Fibroblast of lung (primary cell): ENCODE measurements around the gene GK. TPM values are rescaled to one million over a fixed set of nuclear protein-coding genes. Genes with fewer than 3 reads are reported as not detected.

Experiments used
- DNase-seq, 2 donors: peaks; one replicate each; pipeline versions ENCODE4 v3.0.0 to v3.0.0-alpha.2; 2010; ENCODE audit warnings: low read depth in 2 of 2
- H2AFZ ChIP-seq: 2 replicates; pipeline ENCODE4 v1.5.1; 2012; ENCODE audit warnings: low read length, control low read depth, inconsistent platforms
- H3K27ac ChIP-seq: 2 replicates; pipeline ENCODE4 v1.5.1; 2011; ENCODE audit warnings: low read length, control low read depth; ENCODE audit not compliant: insufficient read depth
- H3K27me3 ChIP-seq: 2 replicates; pipeline ENCODE4 v1.5.1; 2011; ENCODE audit warnings: mild to moderate bottlenecking, low read length; ENCODE audit not compliant: control insufficient read depth, insufficient read depth
- H3K36me3 ChIP-seq: 2 replicates; pipeline ENCODE4 v1.5.1; 2011; ENCODE audit warnings: low read length; ENCODE audit not compliant: control insufficient read depth, insufficient read depth
- H3K4me1 ChIP-seq: 2 replicates; pipeline ENCODE4 v1.5.1; 2011; ENCODE audit warnings: low read length; ENCODE audit not compliant: control insufficient read depth, insufficient read depth; ENCODE audit errors: extremely low read depth
- H3K4me2 ChIP-seq: 2 replicates; pipeline ENCODE4 v1.5.1; 2011; ENCODE audit warnings: low read length, control low read depth; ENCODE audit not compliant: insufficient read depth; ENCODE audit errors: extremely low read depth
- H3K4me3 ChIP-seq, 4 experiments: fragments of 200-600 bp in 1 of 4; sonication (generic) in 1 of 4; replicated peaks in 1 of 4; 2 replicates each; pipeline ENCODE4 v1.5.1; 2011 to 2016; ENCODE audit warnings: low read length in 4 of 4, low read depth in 3 of 4, mild to moderate bottlenecking in 3 of 4, control low read depth in 2 of 4, inconsistent platforms in 1 of 4, mixed read lengths in 1 of 4; ENCODE audit not compliant: insufficient read depth in 1 of 4; ENCODE audit errors: control extremely low read depth in 1 of 4
- H3K79me2 ChIP-seq: 2 replicates; pipeline ENCODE4 v1.5.1; 2012; ENCODE audit warnings: mild to moderate bottlenecking, low read length, inconsistent platforms; ENCODE audit not compliant: control insufficient read depth, insufficient read depth
- H3K9ac ChIP-seq: 2 replicates; pipeline ENCODE4 v1.5.1; 2011; ENCODE audit warnings: mild to moderate bottlenecking, low read length, control low read depth; ENCODE audit not compliant: insufficient read depth
- H3K9me3 ChIP-seq: 2 replicates; pipeline ENCODE4 v1.5.1; 2012; ENCODE audit warnings: low read depth, low read length; ENCODE audit not compliant: control insufficient read depth, insufficient read depth
- H4K20me1 ChIP-seq: 2 replicates; pipeline ENCODE4 v1.5.1; 2011; ENCODE audit warnings: low read length; ENCODE audit not compliant: control insufficient read depth, insufficient read depth; ENCODE audit errors: extremely low read depth
- EZH2 ChIP-seq: IDR thresholded peaks from 2 replicates; pipeline ENCODE4 v1.5.1; 2012; ENCODE audit warnings: low read length, control low read depth, mild to moderate bottlenecking; ENCODE audit errors: missing control alignments
- polyA plus RNA-seq, 2 donors: library from polyadenylated mRNA; depleted of rRNA in 1 of 2; stranded (reverse) in 1 of 2; unstranded in 1 of 2; fragments of >200 nt; gene quantifications; 2 replicates each; pipeline ENCODE4 v1.2.1, GENCODE V29; 2011 to 2012; ENCODE audit warnings: missing spikeins in 1 of 2
- total RNA-seq: library from RNA; depleted of rRNA; stranded (reverse); fragments of >200 nt; gene quantifications from 2 replicates; pipeline ENCODE4 v1.2.1, GENCODE V29; 2014
- TF ChIP-seq, protein P1 (sequence below), 2 donors: IDR thresholded peaks in 1 of 2; conservative IDR thresholded peaks in 1 of 2; 1 replicate in 1 of 2; 2 replicates in 1 of 2; pipeline ENCODE4 v1.5.1; 2011 to 2012; ENCODE audit warnings: low read length in 2 of 2, control low read depth in 1 of 2, inconsistent platforms in 1 of 2, low read depth in 1 of 2, mild to moderate bottlenecking in 1 of 2

GK gene
- total and polyA plus RNA-seq, 2 donors (not counting 1 experiment from before 2014, with no cell fraction given), result 11.9 to 44.4 TPM

DNA sequence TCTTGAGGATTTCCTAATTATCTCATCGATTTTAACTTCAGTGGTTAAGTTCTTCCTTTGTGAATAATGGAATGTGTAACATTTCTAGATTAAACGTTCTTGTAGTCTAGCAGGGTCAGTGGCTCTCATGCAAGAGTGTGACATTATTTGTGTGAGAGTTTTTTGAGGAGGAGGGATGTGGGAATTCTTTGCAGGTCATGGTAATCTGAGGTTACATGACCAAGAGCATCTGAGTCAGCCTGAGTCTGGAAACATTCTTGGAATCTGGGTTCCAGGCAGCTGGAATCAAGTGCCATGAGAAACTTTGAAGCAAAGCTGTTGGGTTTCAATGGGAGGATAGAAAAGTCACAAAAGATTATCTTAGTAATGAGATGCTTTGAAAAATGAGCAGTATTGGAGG, 49.5 kb downstream of the GK start:
- peak overlapping the region; percentile 8 for H3K27ac ChIP-seq
- H3K9ac ChIP-seq, result no peak overlapping the region
- TF ChIP-seq EZH2, result no peak
- TF ChIP-seq, protein P1, sequence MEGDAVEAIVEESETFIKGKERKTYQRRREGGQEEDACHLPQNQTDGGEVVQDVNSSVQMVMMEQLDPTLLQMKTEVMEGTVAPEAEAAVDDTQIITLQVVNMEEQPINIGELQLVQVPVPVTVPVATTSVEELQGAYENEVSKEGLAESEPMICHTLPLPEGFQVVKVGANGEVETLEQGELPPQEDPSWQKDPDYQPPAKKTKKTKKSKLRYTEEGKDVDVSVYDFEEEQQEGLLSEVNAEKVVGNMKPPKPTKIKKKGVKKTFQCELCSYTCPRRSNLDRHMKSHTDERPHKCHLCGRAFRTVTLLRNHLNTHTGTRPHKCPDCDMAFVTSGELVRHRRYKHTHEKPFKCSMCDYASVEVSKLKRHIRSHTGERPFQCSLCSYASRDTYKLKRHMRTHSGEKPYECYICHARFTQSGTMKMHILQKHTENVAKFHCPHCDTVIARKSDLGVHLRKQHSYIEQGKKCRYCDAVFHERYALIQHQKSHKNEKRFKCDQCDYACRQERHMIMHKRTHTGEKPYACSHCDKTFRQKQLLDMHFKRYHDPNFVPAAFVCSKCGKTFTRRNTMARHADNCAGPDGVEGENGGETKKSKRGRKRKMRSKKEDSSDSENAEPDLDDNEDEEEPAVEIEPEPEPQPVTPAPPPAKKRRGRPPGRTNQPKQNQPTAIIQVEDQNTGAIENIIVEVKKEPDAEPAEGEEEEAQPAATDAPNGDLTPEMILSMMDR (conservative IDR thresholded peaks at IDR 0.05 in 1 of 2, IDR thresholded peaks at IDR 0.05 in 1 of 2; ENCODE audit: low read depth in 1 of 2, low read length in 2 of 2), result no peak
- no peaks in the 10 kb centered on the region for H3K79me2 ChIP-seq
- no peaks in the 10 kb centered on the region for H3K4me1 ChIP-seq
- no peaks in the 10 kb centered on the region for H3K9me3 ChIP-seq
- H4K20me1 ChIP-seq, result no peaks in the 10 kb centered on the region
- H3K27me3 ChIP-seq, result no peaks in the 10 kb centered on the region
- DNase-seq, result peak; percentile 71 to 80
- no peak overlapping the region for H3K4me3 ChIP-seq
- no peak overlapping the region for H2AFZ ChIP-seq
- no peaks in the 10 kb centered on the region for H3K36me3 ChIP-seq
- no peak overlapping the region for H3K4me2 ChIP-seq

DNA sequence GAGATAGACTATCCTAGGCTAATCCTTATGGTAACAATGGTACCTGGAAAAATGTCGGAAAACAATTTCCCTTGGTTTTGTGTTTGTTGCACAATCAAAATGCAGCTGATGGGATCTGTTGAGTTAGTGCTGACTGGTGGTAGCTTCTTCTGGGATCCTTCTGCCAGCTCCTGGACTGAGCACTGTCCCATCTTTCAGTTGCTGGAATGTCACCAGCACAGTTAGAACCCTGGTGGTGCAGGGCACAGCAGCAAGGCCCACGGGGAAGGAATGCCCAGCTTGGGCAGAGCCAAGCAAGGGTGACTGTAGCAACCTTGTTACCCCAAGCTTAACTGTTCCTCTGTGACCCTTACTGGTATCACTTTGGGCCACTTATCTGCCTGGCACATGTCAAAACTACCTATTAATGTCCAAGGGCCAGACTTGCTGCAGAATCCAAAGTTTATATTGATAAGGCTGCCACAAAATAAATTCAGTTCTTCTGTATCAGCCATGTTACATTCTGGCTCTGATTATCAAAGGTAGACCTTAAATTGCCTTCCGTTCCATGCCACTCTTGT, 53.1 kb downstream of the GK start:
- no peak for TF ChIP-seq EZH2
- TF ChIP-seq, protein P1 (conservative IDR thresholded peaks at IDR 0.05 in 1 of 2, IDR thresholded peaks at IDR 0.05 in 1 of 2; ENCODE audit: low read depth in 1 of 2, low read length in 2 of 2), result no peak
- Histone ChIP-seq H3K4me2 (no peak overlapping the region), H3K9me3 (no peaks in the 10 kb centered on the region), H3K4me3 (no peak overlapping the region), H3K27ac (no peak overlapping the region), H4K20me1 (no peaks in the 10 kb centered on the region), H3K79me2 (no peaks in the 10 kb centered on the region), H3K9ac (no peak overlapping the region), H3K4me1 (no peaks in the 10 kb centered on the region), H2AFZ (no peak overlapping the region), H3K27me3 (no peaks in the 10 kb centered on the region), H3K36me3 (no peaks in the 10 kb centered on the region)
- no peak for DNase-seq

DNA sequence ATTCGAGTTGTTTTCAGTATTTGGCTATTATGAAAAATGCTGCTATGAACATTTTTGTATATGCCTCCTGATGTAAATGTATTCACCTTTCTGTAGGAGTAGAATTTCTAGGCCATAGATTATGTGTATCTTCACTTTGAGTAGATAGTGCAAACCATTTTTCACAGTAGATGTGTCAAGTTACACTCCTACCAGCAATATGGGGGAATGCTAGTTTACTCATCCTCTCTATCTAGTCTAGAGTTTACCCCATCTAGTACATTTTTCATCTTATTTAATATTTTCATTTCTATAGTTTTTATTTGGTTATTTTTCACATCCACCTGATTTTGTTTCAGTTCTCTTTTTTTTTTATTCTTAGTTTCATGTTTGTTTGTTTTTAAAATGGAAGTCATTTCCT, 59.0 kb downstream of the GK start:
- no peak overlapping the region for H3K4me3 ChIP-seq
- TF ChIP-seq, protein P1 (conservative IDR thresholded peaks at IDR 0.05 in 1 of 2, IDR thresholded peaks at IDR 0.05 in 1 of 2; ENCODE audit: low read depth in 1 of 2, low read length in 2 of 2), result no peak
- no peak for TF ChIP-seq EZH2
- H3K4me2 ChIP-seq, result no peak overlapping the region
- H3K36me3 ChIP-seq, result no peaks in the 10 kb centered on the region
- H2AFZ ChIP-seq, result no peak overlapping the region
- H4K20me1 ChIP-seq, result no peaks in the 10 kb centered on the region
- no peaks in the 10 kb centered on the region for H3K27me3 ChIP-seq
- H3K9ac ChIP-seq, result no peak overlapping the region
- H3K79me2 ChIP-seq, result no peaks in the 10 kb centered on the region
- no peak overlapping the region for H3K27ac ChIP-seq
- H3K9me3 ChIP-seq, result no peaks in the 10 kb centered on the region
- H3K4me1 ChIP-seq, result no peaks in the 10 kb centered on the region
- no peak for DNase-seq
